ENCODE measurements around the gene HCFC2.

HCFC2 gene

DNA sequence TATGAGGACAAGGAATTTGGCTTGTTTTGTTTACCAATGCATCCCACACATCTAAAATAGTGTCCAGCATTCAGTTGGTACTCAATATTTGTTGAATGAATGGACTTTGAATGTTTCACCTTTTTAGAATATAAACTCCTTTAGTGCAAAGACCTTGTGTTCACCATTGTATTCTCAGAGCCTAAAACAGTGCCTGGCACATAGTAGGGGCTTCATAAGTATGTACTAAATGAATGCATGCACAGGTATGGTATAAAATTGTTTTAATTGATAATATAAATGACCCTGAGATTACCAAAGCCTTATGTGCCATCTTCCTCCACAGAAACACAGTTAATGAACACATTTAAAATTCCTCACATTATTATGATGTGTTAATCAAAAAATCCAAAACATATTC is 78.7 kb downstream of the HCFC2 start:
- H3K4me3 ChIP-seq (ENCODE audit: low read depth, low read length) = no peak overlapping the region
- DNase-seq (ENCODE audit: low read depth) = no peak
- TF ChIP-seq CTCF (IDR thresholded peaks at IDR 0.05; ENCODE audit: low read depth, low read length, missing control alignments) = no peak

- no peak for TF ChIP-seq CTCF (IDR thresholded peaks at IDR 0.05; ENCODE audit: low read depth, low read length, missing control alignments)
Observed at GRCh38 chr12:104143918-104144317, 79.6 kb downstream of the HCFC2 start.

DNA sequence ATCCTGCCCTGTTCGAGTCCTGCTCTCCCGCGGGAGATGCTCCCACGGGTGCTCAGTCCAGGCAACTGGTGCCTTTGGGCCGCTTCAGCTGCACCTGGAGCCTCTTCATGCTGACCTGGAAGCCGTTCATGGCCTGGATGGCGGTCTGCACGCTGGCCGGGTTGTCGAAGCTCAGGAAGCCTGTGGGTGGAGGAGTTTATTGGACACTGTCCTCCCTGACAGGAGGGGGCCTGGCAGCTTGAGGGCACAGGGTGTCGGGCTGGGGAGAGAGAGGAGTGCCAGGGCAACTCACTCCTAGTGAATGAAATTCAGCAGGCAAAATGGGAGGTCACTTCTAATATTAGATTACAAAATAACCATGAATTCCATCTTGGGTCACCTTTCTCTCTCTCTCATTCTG is 83.0 kb downstream of the HCFC2 start:
- H3K4me3 ChIP-seq (ENCODE audit: low read depth, low read length) = no peak overlapping the region
- DNase-seq (ENCODE audit: low read depth) = no peak
- no peak for TF ChIP-seq CTCF (IDR thresholded peaks at IDR 0.05; ENCODE audit: low read depth, low read length, missing control alignments)

More at GRCh38 chr12:104143918-104144317, 79.6 kb downstream of the HCFC2 start:
- no peak for DNase-seq (ENCODE audit: low read depth)
- no peak overlapping the region for H3K4me3 ChIP-seq (ENCODE audit: low read depth, low read length)

- DNase-seq (ENCODE audit: low read depth) = no peak
- no peak for TF ChIP-seq CTCF (IDR thresholded peaks at IDR 0.05; ENCODE audit: low read depth, low read length, missing control alignments)
- no peak overlapping the region for H3K4me3 ChIP-seq (ENCODE audit: low read depth, low read length)
Observed at GRCh38 chr12:104150416-104150815, 86.1 kb downstream of the HCFC2 start.

GRCh38 chr12:104152685-104153241 is 88.4 kb downstream of the HCFC2 start:
- no peak for DNase-seq (ENCODE audit: low read depth)
- peak; percentile 13 for TF ChIP-seq CTCF (IDR thresholded peaks at IDR 0.05; ENCODE audit: low read depth, low read length, missing control alignments)
- H3K4me3 ChIP-seq (ENCODE audit: low read depth, low read length) = no peak overlapping the region

GRCh38 chr12:104154286-104154685 is 90.0 kb downstream of the HCFC2 start:
- no peak overlapping the region for H3K4me3 ChIP-seq (ENCODE audit: low read depth, low read length)
- TF ChIP-seq CTCF (IDR thresholded peaks at IDR 0.05; ENCODE audit: low read depth, low read length, missing control alignments) = no peak
- no peak for DNase-seq (ENCODE audit: low read depth)

DNA sequence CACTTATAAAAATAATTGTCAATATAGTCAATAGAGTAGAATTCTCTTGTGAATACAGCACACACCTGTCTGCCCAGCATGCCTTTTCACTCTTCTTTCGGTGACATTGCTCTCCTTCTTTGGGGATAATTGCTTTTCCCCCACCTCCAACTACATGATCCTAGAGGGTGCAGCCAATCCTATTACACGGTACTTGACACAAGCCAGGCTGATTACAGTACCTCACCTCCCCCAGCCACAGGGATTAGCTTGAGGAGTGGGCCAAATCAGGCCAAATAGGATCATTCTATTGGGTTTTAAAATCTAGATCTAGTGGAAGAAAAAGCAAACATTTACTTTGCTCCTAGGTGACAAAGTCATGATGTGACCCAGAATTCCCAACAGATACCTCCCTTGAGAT is 90.5 kb downstream of the HCFC2 start:
- no peak overlapping the region for H3K4me3 ChIP-seq (ENCODE audit: low read depth, low read length)
- no peak for DNase-seq (ENCODE audit: low read depth)
- TF ChIP-seq CTCF (IDR thresholded peaks at IDR 0.05; ENCODE audit: low read depth, low read length, missing control alignments) = no peak
